ENCODE data around the gene SEC22A.

- TF ChIP-seq, protein P1, sequence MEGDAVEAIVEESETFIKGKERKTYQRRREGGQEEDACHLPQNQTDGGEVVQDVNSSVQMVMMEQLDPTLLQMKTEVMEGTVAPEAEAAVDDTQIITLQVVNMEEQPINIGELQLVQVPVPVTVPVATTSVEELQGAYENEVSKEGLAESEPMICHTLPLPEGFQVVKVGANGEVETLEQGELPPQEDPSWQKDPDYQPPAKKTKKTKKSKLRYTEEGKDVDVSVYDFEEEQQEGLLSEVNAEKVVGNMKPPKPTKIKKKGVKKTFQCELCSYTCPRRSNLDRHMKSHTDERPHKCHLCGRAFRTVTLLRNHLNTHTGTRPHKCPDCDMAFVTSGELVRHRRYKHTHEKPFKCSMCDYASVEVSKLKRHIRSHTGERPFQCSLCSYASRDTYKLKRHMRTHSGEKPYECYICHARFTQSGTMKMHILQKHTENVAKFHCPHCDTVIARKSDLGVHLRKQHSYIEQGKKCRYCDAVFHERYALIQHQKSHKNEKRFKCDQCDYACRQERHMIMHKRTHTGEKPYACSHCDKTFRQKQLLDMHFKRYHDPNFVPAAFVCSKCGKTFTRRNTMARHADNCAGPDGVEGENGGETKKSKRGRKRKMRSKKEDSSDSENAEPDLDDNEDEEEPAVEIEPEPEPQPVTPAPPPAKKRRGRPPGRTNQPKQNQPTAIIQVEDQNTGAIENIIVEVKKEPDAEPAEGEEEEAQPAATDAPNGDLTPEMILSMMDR (IDR thresholded peaks at IDR 0.05), result no peak
- TF ChIP-seq POLR2A (IDR thresholded peaks at IDR 0.05), result no peak
Measured at GRCh38 chr3:123153125-123154019, 48.4 kb upstream of the SEC22A start.

Data from prostate gland (tissue), 2 donors.